DMS53 treated with DMSO at 0.1 percent for 48 hours (cell line): ENCODE data around the gene ELP2.

Experiments
- DNase-seq: peaks from one replicate; lab custom pipeline; 2025; ENCODE audit not compliant: unreplicated experiment; lab: John Stamatoyannopoulos, UW

The ELP2 gene

DNA sequence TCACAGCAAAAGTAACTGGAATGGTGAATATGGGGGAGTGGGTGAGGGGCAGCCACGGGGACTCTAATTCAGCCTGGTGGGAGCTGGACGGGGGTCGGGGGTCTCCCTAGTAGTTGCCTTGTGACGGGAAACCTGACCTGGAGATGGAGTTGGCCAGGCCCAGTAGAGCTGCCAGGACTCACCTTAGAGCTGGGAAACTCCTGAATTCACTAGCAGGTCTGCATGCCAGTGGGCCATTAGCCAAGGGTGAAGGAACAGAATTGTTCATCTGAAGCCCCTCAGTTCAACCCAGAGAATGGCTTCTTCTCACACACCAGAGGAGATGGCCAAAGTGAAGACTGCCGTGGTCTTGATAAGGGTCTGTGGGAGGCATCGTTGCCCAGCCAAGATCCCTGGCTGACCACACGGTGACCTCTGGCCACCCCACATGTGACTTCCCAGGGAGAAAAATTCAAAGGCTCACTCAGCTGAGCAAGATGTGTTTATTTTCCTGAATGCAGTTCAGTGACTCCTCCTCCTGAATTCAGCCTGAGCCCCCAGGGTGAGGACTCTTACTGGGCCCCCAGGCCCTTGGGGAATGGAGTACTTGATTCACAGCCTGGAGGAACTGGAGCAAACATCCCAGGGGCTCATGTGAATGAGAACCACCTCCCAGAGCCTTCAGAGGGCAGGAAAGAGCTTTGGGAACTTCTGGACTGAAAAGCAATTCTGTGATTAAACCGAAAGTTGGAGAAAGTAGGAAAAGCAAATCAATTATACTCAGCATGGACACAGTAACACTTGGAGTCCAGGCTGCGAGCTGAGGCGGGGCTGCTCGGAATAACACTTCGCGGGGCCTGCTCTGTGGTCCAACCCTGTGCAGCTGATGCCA is 82.8 kb downstream of the ELP2 start:
- no peak for DNase-seq

DNA sequence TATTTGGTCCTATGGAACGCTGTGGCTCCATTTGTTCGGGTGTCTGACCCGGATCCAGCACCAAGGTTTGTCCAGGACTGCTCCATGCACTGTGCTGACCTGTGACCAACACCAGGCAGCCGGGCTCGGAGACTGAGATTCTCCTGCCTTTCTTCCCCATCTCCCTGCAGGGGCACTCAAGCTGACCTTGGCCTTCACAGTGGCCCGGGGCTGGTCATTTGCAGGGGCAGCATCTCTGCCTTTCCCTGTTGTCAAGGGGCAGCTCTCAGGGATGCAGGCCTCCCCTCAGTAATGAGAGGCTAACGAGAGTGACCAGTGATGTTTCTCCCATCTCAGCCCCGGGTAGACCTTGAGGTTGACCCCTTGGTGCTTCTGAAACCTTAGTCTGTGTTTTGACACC is 85.1 kb downstream of the ELP2 start:
- DNase-seq: no peak

DNA sequence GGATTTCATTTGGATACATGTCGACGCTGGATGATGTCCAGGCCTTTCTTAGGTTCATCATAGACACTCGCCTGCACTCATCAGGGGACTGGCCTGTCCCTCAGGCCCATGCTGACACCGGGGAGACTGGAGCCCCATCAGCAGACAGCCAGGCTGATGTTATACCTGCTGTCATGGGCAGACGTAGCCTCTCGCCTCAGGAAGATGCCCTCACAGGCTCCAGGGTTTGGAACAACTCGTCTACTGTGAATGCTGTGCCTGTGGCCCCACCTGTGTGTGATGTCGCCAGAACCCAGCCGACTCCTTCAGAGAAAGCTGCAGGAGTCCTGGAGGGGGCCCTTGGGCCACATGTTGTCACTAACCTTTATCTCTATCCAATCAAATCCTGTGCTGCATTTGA is 85.9 kb downstream of the ELP2 start:
- DNase-seq: no peak

DNA sequence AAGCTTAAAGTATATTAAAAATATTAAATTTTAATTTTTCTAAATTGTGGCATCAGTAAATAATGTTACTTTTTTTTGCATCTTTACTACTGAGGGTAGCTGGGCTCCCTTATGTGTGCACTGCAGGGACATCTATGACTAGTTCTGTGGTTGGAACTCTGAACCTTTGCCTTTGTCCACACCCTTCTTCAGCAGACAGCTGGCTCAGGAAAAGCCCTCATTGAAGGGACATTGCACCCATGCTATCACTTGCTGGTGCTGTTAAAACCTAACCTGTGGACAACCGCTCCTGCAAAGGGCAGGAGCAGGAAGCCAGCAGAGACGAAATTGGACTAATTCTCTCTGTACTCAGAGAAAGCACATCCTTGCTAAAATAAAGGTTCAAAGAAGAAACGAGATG is 87.6 kb downstream of the ELP2 start:
- DNase-seq: no peak

DNA sequence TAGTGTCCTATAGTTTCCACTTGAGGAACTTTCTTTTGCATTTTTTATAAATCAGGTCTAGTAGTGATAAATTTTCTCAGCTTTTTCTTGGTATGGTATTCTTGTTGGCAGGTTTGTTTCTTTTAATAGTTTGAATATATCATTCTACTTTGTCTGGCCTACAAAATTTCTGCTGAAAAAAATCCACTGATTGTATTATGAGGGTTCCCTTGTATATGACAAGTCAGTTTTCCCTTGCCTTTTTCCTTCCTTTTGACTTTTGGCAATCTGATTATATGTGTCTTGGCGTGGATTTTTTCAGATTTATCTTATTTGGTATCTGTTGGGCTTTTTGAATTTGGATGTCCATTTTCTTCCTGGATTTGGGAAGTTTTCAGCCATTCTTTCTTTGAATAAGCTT is 99.5 kb downstream of the ELP2 start:
- no peak for DNase-seq
